Ishikawa (cell line): ENCODE results near the gene TUBB6.

Experiments used
- CEBPB ChIP-seq: IDR thresholded peaks from 2 replicates; pipeline ENCODE4 v1.6.1; 2012
- CREB1 ChIP-seq: IDR thresholded peaks from 2 replicates; pipeline ENCODE4 v1.6.1; 2012; ENCODE audit warnings: low read depth
- EGR1 ChIP-seq: IDR thresholded peaks from 2 replicates; pipeline ENCODE4 v1.6.1; 2012
- EP300 ChIP-seq: IDR thresholded peaks from 2 replicates; pipeline ENCODE4 v1.6.1; 2012; ENCODE audit warnings: borderline replicate concordance
- MAX ChIP-seq: IDR thresholded peaks from 2 replicates; pipeline ENCODE4 v1.6.1; 2012
- RAD21 ChIP-seq: IDR thresholded peaks from 2 replicates; pipeline ENCODE4 v1.6.1; 2012; ENCODE audit warnings: low read depth
- REST ChIP-seq: IDR thresholded peaks from 2 replicates; pipeline ENCODE4 v1.6.1; 2012; ENCODE audit warnings: low read depth, mild to moderate bottlenecking
- TAF1 ChIP-seq: IDR thresholded peaks from 2 replicates; pipeline ENCODE4 v1.6.1; 2012; ENCODE audit warnings: low read depth, mild to moderate bottlenecking
- TCF12 ChIP-seq: IDR thresholded peaks from 2 replicates; pipeline ENCODE4 v1.6.1; 2012; ENCODE audit warnings: low read depth
- TEAD4 ChIP-seq: IDR thresholded peaks from 2 replicates; pipeline ENCODE4 v1.6.1; 2012
- USF1 ChIP-seq: IDR thresholded peaks from 2 replicates; pipeline ENCODE4 v1.6.1; 2012
- YY1 ChIP-seq: IDR thresholded peaks from 2 replicates; pipeline ENCODE4 v1.6.1; 2012; ENCODE audit warnings: low read depth
- ZBTB7A ChIP-seq: IDR thresholded peaks from 2 replicates; pipeline ENCODE4 v1.6.1; 2012; ENCODE audit warnings: low read depth

- TF ChIP-seq EP300 (no peak), YY1 (no peak), TAF1 (no peak), EGR1 (no peak), TEAD4 (no peak), MAX (no peak), TCF12 (no peak), CEBPB (no peak), REST (no peak), USF1 (no peak), RAD21 (no peak), CREB1 (no peak), ZBTB7A (no peak)
These were observed 7.9 kb downstream of the TUBB6 start for GRCh38 chr18:12315911-12316310.
